RWPE2 (cell line): ENCODE data around the gene CPXM2.

Source experiments
- ATAC-seq: fragments of 200-7000 bp; cut with Tn5 transposase; 3 replicates; pipeline ENCODE4 v1.9.1; 2021; ENCODE audit warnings: low read depth
- DNase-seq: peaks from one replicate; pipeline ENCODE4 v3.0.0-alpha.2; 2020; ENCODE audit warnings: low spot score
- H3K27ac ChIP-seq: fragments of 450-650 bp; 2 replicates; pipeline ENCODE4 v1.5.1; 2017; ENCODE audit warnings: mild to moderate bottlenecking; ENCODE audit not compliant: poor library complexity, severe bottlenecking
- H3K27me3 ChIP-seq: fragments of 250-450 bp; sonication (Bioruptor Pico); 2 replicates; pipeline ENCODE4 v1.5.1; 2021; ENCODE audit warnings: mild to moderate bottlenecking, moderate library complexity; ENCODE audit not compliant: insufficient read depth, poor library complexity, severe bottlenecking
- H3K36me3 ChIP-seq: fragments of 250-450 bp; sonication (Bioruptor Pico); 2 replicates; pipeline ENCODE4 v1.5.1; 2020; ENCODE audit warnings: low read depth, mild to moderate bottlenecking, moderate library complexity
- H3K4me1 ChIP-seq: fragments of 250-450 bp; sonication (Bioruptor Pico); 2 replicates; pipeline ENCODE4 v1.5.1; 2021; ENCODE audit warnings: mild to moderate bottlenecking, moderate library complexity; ENCODE audit not compliant: insufficient read depth, poor library complexity, severe bottlenecking
- H3K4me3 ChIP-seq: fragments of 250-450 bp; sonication (Bioruptor Pico); 2 replicates; pipeline ENCODE4 v1.5.1; 2021; ENCODE audit warnings: mild to moderate bottlenecking, moderate library complexity; ENCODE audit not compliant: severe bottlenecking
- H3K9me3 ChIP-seq: fragments of 250-450 bp; sonication (Bioruptor Pico); 2 replicates; pipeline ENCODE4 v1.5.1; 2021; ENCODE audit warnings: mild to moderate bottlenecking, moderate library complexity; ENCODE audit not compliant: severe bottlenecking
- CTCF ChIP-seq: fragments of 450-650 bp; IDR thresholded peaks from one replicate; pipeline ENCODE4 v1.5.1; 2017; ENCODE audit warnings: mild to moderate bottlenecking, moderate library complexity; ENCODE audit not compliant: poor library complexity, severe bottlenecking

The CPXM2 gene

GRCh38 chr10:123859653-123860050 lies 32.0 kb downstream of the CPXM2 start:
- H3K9me3 ChIP-seq = no peaks in the 10 kb centered on the region
- no peak overlapping the region for H3K27ac ChIP-seq
- no peak for DNase-seq

GRCh38 chr10:123858907-123859652 lies 32.5 kb downstream of the CPXM2 start:
- no peaks in the 10 kb centered on the region for H3K4me1 ChIP-seq
- H3K36me3 ChIP-seq = no peaks in the 10 kb centered on the region
- H3K27me3 ChIP-seq = no peaks in the 10 kb centered on the region
- DNase-seq (no peak), ATAC-seq (no peak)
- H3K27ac ChIP-seq = no peak overlapping the region
- H3K4me3 ChIP-seq = no peak overlapping the region
- no peaks in the 10 kb centered on the region for H3K9me3 ChIP-seq
- no peak for TF ChIP-seq CTCF

More at GRCh38 chr10:123859653-123860050, 32.0 kb downstream of the CPXM2 start:
- Histone ChIP-seq H3K36me3 (no peaks in the 10 kb centered on the region), H3K4me1 (no peaks in the 10 kb centered on the region), H3K4me3 (no peak overlapping the region), H3K27me3 (no peaks in the 10 kb centered on the region)
- ATAC-seq = no peak
- TF ChIP-seq CTCF = no peak

GRCh38 chr10:123858077-123858681 lies 33.4 kb downstream of the CPXM2 start:
- Histone ChIP-seq H3K9me3 (no peaks in the 10 kb centered on the region), H3K27me3 (no peaks in the 10 kb centered on the region), H3K4me3 (no peak overlapping the region), H3K27ac (no peak overlapping the region), H3K36me3 (no peaks in the 10 kb centered on the region), H3K4me1 (no peaks in the 10 kb centered on the region)
- TF ChIP-seq CTCF = no peak
- DNase-seq = no peak
- peak; percentile 55; the same call in 2 of the 3 replicates for ATAC-seq

- Histone ChIP-seq H3K36me3 (no peaks in the 10 kb centered on the region), H3K4me3 (no peak overlapping the region), H3K9me3 (no peaks in the 10 kb centered on the region), H3K27ac (no peak overlapping the region), H3K27me3 (no peaks in the 10 kb centered on the region), H3K4me1 (no peaks in the 10 kb centered on the region)
- ATAC-seq = no peak
- no peak for DNase-seq
- TF ChIP-seq CTCF = no peak
Measured at GRCh38 chr10:123857616-123858015, 34.0 kb downstream of the CPXM2 start.
